ENCODE data around the gene SCYGR5.

Gene SCYGR5

DNA sequence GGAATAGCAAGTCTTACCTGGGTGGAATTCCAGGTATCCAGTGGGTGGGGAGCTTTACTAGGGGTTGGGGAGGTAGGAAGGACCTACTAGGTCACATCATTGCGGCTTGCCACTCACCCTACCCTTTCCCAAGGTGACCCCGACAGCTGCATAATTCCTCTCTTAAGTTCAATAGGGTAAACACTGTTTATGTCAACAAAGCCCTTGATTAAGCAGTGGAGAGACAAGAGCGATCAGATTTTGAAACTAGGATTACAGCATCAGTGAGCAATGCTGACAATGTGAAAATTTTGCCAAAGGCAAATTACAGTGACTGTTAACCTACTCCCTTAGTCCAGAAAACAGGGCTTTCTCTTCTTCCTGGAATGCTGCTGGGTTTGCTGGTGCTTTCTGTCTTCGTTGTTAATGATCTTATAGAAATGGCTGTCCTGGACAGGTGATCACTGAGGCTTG is 36.7 kb downstream of the SCYGR5 start:
- DNase-seq (ENCODE audit: low read depth): no peak
- TF ChIP-seq, protein P1, sequence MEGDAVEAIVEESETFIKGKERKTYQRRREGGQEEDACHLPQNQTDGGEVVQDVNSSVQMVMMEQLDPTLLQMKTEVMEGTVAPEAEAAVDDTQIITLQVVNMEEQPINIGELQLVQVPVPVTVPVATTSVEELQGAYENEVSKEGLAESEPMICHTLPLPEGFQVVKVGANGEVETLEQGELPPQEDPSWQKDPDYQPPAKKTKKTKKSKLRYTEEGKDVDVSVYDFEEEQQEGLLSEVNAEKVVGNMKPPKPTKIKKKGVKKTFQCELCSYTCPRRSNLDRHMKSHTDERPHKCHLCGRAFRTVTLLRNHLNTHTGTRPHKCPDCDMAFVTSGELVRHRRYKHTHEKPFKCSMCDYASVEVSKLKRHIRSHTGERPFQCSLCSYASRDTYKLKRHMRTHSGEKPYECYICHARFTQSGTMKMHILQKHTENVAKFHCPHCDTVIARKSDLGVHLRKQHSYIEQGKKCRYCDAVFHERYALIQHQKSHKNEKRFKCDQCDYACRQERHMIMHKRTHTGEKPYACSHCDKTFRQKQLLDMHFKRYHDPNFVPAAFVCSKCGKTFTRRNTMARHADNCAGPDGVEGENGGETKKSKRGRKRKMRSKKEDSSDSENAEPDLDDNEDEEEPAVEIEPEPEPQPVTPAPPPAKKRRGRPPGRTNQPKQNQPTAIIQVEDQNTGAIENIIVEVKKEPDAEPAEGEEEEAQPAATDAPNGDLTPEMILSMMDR (IDR thresholded peaks at IDR 0.05; ENCODE audit: control insufficient read depth, insufficient read depth, low read depth, low read length, missing control alignments): no peak
- no peak overlapping the region for H3K4me3 ChIP-seq (ENCODE audit: control insufficient read depth, low read depth, low read length)

DNA sequence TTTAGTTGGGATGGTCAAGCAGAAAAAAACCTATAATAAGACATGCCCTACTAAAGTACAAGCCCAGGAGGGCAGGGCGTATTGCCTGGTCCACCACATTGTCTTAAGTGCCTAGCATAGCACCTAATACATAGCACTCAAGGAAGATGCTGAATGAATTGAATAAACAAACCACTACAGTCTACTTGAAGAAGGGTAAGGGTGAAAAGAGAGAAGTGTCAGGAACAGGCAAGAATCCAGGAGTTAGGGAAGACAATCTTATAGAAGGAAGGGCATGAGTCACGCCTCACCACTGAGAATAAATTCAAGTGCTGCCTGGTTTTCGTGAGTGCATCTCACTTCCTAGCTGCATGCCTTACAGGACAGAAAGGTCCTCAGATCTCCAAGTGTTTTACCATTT is 37.4 kb downstream of the SCYGR5 start:
- TF ChIP-seq, protein P1 (IDR thresholded peaks at IDR 0.05; ENCODE audit: control insufficient read depth, insufficient read depth, low read depth, low read length, missing control alignments): no peak
- no peak for DNase-seq (ENCODE audit: low read depth)
- no peak overlapping the region for H3K4me3 ChIP-seq (ENCODE audit: control insufficient read depth, low read depth, low read length)

DNA sequence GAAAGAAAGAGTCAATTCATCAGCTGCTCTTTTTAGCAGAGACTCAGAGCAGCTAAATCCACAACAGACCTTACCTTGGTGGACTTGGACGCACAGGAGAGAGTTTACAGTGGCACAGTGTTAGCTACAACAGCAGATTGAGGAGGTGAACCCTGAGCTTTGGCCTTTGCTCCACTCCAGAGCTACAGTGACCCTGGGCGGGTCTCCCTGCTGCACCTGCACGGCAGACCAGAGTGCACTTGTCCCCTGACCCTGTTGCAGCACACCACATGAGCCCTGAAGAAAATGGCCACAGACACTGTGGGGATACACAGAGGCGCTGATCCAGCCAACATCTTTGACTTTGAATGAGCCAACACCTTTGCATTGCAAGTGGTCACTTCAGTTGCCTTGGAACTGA is 40.3 kb downstream of the SCYGR5 start:
- DNase-seq (ENCODE audit: low read depth): no peak
- TF ChIP-seq, protein P1 (IDR thresholded peaks at IDR 0.05; ENCODE audit: control insufficient read depth, insufficient read depth, low read depth, low read length, missing control alignments): no peak

DNA sequence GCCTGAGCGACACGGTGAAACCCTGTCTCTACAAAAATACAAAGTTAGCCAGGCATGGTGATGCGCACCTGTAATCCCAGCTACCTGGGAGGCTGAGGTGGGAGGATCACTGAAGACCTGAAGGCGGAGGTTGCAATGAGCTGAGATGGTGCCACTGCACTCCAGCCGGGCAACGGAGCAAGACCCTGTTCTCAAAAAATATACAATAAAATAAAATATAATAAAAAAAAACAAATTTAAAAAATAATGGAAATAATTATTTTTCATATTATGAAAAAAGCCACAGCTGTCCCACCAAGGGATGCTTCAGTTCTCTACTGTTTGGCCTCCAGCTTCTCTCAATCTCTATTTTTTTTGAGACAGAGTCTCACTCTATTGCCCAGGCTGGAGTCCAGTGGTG is 40.8 kb downstream of the SCYGR5 start:
- TF ChIP-seq, protein P1 (IDR thresholded peaks at IDR 0.05; ENCODE audit: control insufficient read depth, insufficient read depth, low read depth, low read length, missing control alignments): no peak
- no peak overlapping the region for H3K4me3 ChIP-seq (ENCODE audit: control insufficient read depth, low read depth, low read length)

More for the DNA sequence above, 40.3 kb downstream of the SCYGR5 start:
- H3K4me3 ChIP-seq (ENCODE audit: control insufficient read depth, low read depth, low read length): no peak overlapping the region

DNA sequence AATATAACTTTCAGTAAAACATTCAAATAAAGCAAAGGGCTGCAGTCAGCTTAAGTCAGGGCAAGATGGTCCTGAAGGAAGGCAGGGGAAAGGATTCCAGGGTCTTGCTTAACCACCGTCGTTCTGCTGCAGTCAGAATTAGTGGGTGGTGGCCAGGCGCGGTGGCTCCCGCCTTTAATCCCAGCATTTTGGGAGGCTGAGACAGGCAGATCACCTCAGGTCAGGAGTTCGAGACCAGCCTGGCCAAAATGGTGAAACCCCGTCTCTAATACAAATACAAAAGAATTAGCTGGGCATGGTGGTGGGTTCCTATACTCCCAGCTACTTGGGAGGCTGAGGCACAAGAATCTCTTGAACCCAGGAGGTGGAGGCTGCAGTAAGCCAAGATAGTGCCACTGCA is 44.4 kb downstream of the SCYGR5 start:
- no peak overlapping the region for H3K4me3 ChIP-seq (ENCODE audit: control insufficient read depth, low read depth, low read length)
- TF ChIP-seq, protein P1 (IDR thresholded peaks at IDR 0.05; ENCODE audit: control insufficient read depth, insufficient read depth, low read depth, low read length, missing control alignments): no peak
- DNase-seq (ENCODE audit: low read depth): no peak

More for the DNA sequence above, 40.8 kb downstream of the SCYGR5 start:
- no peak for DNase-seq (ENCODE audit: low read depth)

DNA sequence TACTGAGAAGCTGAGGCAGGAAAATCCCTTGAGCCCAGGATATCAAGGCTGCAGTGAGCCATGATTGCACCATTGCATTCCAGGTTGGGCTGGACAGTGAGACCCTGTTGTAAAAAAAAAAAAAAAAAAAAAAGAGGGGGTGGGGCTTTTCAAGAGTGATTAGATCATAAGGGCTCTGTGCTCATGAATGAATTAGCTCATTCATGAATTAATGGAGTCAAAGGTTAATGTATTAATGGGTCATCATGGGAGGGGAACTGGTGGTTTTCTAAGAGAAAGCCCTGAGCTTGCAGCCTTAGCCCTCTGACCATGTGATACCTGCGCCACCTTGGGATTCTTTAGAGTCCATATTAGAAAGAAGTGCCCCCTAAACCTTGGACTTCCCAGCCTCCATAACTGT is 46.7 kb downstream of the SCYGR5 start:
- no peak overlapping the region for H3K4me3 ChIP-seq (ENCODE audit: control insufficient read depth, low read depth, low read length)
- DNase-seq (ENCODE audit: low read depth): no peak
- TF ChIP-seq, protein P1 (IDR thresholded peaks at IDR 0.05; ENCODE audit: control insufficient read depth, insufficient read depth, low read depth, low read length, missing control alignments): no peak

DNA sequence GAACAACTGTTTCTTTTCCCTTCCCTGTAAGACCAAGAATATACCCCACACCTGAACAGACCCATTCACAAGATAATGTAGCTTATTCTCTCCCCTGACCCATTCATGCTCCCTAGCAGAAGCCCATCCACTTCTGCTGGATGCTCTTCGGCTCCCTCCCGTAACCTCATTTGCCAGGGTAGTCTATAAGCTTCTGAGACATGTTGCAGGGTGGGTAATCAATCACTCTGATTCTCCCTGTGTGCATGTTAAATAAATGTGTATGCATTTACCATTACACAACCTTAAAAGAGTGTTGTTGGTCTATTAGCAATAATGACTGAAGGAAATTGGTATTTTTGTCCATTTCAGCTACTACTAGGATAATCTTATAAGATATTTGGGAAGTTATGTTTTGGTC is 49.9 kb downstream of the SCYGR5 start:
- TF ChIP-seq, protein P1 (IDR thresholded peaks at IDR 0.05; ENCODE audit: control insufficient read depth, insufficient read depth, low read depth, low read length, missing control alignments): no peak
- DNase-seq (ENCODE audit: low read depth): no peak
- H3K4me3 ChIP-seq (ENCODE audit: control insufficient read depth, low read depth, low read length): no peak overlapping the region

All from AG09309 (cell line).